CD4-positive, alpha-beta T cell treated with Interleukin-4 for 1 hour (primary cell): Measurements from ENCODE around the gene PM20D1.
"Not testable (repeated sequence)": the region's sequence is repeated elsewhere in the genome, so short reads cannot be mapped to it uniquely, and the experiment has no call there.

Experiments used
- DNase-seq, 2 donors: peaks; one replicate each; pipeline ENCODE4 v3.0.0-alpha.2; 2020 to 2022

Gene PM20D1

DNA sequence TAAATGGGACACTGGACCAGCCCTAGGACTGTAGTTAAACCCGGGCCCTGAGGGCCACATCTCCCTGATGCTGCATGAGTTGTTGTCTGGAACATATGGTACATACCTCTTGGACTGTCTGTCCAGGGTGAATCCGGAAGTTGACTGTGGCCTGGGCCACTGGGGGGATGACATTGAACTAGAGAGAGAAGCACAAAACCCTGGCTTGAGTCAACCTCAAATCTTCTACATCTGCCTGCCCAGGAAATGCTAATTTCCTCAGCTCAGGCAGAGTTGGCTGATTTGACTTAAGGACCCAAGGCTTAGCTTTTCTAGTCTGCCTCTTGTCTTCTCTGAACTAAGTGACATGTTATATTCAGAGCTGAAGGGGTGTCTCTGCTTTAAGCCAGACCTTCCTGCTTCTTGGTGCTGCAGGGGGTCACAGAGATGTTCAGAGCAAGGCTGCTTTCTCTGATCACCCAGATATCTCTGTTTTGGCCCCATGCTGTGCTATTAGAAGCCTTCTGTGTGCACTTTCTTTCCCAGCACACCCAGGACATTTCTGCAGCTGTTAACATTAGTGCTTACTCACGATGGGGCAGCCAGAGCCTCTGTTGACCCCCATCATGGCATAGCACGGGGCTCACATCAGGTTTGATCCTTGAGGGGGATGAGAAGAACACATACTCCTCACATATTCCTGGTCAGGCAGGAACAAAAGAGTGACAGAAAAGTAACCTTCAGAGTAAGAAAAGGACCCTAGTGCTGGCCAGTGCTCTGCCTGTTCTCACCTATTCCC is 9.6 kb downstream of the PM20D1 start:
- no peak for DNase-seq

- DNase-seq: no peak
Measured at GRCh38 chr1:205837382-205837970, 12.5 kb downstream of the PM20D1 start.

- no peak for DNase-seq
Measured at GRCh38 chr1:205834751-205835150, 15.2 kb downstream of the PM20D1 start.

DNA sequence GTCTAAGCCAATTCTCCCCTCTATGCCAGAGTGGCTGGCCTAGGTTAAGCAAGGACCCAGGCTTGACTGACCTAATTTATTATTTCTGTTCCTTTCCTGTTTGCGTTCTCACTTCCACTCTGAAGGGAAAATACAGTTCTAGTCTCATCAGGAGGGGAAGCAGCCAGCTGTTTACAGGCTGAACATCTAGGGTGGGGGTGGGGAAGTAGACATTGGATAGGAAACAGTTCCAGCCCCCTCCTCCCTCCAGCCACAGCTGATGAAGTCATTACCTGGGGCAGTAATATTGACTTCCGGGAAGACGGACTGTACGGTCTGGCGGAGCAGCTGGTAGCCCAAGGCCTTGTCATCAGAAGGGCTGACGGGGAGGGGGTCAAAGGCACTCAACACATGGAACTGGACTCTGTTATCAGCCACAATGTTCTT is 17.6 kb downstream of the PM20D1 start:
- DNase-seq: no peak

DNA sequence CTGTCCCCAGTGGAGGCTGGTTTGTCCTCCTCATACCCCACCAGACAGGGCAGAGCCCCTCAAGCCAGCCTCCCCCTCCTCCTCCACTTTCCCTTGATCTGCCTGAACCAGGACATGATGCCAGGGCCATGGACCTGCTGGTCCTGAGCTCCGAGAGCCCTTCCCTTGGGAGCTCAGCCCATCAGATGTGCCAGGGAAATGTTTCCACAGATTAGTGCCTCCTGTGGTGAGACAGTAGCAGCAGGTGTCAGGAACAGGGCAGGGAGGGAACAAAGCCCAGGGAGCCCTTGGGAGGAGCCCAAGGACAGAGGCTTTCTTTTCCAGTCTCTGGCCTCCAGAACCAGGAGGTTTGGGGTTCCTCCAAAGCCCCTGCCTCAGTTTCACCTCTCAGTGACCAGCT is 22.3 kb downstream of the PM20D1 start:
- no peak for DNase-seq

GRCh38 chr1:205826995-205827394 is 22.9 kb downstream of the PM20D1 start:
- no peak for DNase-seq

GRCh38 chr1:205826016-205826806 is 23.7 kb downstream of the PM20D1 start:
- no peak for DNase-seq

- DNase-seq: no peak
Measured at GRCh38 chr1:205824180-205824579, 25.8 kb downstream of the PM20D1 start.

DNA sequence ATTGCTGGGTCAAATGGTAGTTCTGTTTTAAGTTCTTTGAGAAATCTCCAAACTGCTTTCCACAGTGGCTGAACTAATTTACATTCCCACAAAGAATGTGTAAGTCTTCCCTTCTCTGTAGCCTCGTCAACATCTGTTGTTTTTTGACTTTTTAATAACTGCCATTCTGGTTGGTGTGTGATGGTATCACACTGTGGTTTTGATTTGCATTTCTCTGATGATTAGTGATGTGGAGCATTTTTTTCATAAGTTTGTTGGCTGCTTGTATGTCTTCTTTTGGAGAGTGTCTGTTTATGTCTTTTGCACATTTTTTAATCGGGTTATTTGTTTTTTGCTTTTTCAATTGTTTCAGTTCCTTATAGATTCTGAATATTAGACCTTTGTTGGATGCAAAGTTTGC is 26.7 kb downstream of the PM20D1 start:
- DNase-seq: not testable (repeated sequence)

- no peak for DNase-seq
Measured at GRCh38 chr1:205822397-205822796, 27.5 kb downstream of the PM20D1 start.

- DNase-seq: no peak
Measured at GRCh38 chr1:205817988-205818387, 31.9 kb downstream of the PM20D1 start.

DNA sequence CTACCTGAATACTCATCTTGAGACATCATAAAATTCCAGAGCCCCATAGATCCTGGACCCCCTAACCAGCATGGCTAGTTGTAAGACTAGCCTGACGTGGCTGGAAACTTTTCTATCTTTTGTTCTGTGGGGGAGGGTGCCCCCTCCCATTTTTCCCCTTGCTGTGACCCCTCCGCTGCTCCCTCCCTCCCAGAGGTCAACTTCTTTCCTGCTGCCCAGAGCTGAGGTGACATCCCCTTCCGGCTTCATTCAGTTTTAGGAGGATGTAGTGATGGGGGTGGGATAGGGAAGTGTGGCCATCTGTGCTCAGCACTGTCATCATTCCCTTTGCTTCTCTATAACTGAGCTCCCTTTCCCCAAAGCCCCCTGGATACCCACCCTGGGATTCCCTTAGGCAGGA is 32.6 kb downstream of the PM20D1 start:
- no peak for DNase-seq

- DNase-seq: peak in 1 of 2 donors; percentile 49
Measured at GRCh38 chr1:205813755-205814058, 36.2 kb downstream of the PM20D1 start.

DNA sequence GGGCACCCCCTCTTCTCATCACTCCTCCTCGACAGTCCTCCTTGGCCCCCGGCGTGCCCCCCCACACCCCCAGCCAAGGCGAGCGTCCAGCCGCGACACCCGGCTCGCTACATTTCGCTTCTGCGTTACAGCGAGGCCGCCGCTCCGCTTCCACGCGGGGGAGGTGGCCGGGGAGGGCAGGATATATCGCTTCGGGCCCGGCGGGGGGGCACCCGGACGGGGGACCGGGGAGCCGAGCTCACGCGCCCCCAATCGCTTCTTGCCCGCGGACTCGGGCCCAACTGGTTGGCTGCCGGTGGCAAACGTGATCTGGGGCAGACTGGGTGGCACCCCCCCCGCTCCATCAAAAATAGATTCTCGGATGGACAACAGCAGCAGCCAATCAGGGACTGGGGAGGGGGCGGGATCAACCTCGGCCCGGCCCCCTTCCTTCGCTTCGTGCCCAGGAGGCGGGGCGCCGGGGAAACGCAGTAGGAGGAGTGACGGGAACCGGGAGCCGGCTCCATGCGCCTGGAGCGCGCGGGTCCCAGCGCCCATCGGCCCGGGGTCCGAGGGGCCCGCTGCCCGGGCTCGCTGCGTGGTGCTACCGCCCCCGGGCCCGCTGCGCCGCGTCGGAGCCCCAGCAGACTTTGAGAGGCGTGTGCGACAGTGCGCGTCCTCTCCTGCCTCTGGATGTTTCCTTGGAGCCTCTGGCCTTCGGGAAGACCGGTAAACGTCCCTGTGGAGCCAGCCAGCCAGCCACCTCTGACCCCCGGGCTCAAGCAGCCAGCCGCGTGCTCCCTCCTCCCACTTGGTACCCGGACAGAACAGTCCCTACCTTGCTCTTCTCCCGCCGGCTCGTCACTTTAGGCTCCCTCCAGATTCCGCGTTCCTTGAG is 36.8 kb downstream of the PM20D1 start, which contains the start of gene SLC41A1:
SLC41A1 (minus strand) TSS at position 321 of the 877 bp plus-strand sequence. CDS start 2,757 bp downstream, outside the sequence.
- peak; percentile 96 to 97 for DNase-seq

GRCh38 chr1:205812271-205812877 is 37.6 kb downstream of the PM20D1 start:
- DNase-seq: no peak

GRCh38 chr1:205811660-205812059 is 38.3 kb downstream of the PM20D1 start:
- no peak for DNase-seq

- no peak for DNase-seq
Measured at GRCh38 chr1:205810448-205811157, 39.3 kb downstream of the PM20D1 start.

DNA sequence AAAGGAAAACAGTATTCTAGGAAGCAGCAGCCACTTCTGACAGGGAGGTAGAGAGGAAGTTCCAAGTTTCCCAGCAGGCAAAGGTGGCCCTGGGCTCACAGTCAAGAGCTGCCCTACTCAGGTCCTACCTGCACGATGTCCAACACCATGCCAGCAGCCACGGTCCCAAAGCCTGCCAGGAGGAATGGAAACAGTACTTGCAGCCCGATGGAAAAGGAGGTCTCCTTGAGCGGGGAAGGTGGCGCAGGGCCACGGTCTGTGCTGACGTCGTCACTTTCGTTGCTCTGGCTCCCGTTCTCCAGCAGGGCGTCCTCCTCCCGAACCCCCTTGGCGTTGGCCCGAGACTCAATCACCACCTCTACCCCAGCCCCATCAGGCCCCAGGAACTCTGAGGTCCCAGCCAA is 40.0 kb downstream of the PM20D1 start:
- no peak for DNase-seq

DNA sequence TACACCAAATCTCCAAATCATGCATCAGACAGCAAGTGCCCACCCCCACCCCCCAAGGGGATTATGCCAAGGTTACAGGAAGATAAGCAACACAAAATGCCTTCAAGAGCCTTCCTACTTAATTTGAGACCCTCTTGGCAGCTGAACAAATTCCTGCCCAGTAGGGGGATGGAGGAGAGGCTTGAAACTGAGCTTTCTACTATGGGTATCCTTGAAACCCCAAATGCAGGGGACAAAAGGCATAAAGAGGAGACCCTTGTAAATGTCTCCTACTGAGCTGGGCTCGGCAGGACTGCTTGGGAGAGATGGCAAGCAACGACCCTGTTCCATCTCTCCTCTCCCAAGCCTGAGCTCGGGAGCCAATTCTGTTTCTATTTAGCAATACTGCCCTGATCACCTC is 40.5 kb downstream of the PM20D1 start:
- no peak for DNase-seq

DNA sequence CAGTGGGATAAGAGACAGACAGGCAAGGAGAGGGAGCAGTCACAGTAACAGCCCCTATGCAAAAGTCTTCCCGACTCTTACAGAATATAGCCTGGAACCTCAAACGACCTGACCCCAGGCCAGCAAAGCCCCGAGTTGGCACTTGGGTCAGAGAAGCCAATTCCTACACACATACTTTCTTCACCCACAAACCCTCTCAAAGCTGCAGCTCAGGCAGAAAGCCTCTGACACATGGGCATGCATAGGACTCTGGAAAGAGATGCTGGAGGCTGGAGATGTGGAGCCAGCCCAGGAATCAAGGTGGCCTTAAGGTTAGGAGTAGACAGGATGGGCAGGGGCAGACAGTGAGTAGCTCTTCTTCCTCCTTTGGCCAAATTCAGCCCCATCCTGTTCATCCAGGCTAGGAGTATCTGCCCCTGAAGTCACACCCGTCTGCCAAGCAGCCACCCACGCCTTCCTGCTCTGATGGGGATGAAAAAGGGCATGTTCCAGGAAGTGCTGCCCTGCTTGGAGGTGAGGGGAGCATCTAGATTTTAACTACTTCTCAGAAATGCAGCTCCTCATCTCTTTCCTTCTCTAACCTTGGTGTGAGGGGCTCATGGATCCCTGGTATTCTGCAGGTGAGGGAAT is 44.7 kb downstream of the PM20D1 start:
- DNase-seq: peak in 1 of 2 donors; percentile 24

DNA sequence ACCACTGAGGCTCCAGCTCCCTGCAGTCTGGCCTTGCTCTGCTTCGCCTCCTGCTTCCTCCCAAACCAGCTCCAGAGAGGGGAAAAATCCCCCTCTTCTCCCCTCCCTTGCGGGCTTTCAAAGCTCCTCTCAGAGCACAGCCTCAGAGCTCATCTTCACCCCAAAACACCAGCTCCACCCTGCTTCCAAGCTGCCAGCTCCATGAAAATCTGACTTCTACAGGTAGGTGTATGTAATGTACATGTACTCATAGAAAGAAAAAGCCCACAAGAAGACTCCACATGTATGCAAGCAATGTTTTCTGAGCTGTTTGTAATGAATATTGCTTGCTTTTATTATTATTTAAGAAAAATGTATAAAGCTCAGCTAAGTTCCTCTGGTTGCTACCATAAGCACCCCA is 45.3 kb downstream of the PM20D1 start:
- no peak for DNase-seq
